Muscle of back (tissue), 13 donors: Measurements from ENCODE around the gene BEND4. TPM values are rescaled to one million over a fixed set of nuclear protein-coding genes. Genes with fewer than 3 reads are reported as not detected.
A peak's percentile ranks its signal among the peaks of the same experiment; 100 is the strongest.
"Not testable (repeated sequence)": the region's sequence is repeated elsewhere in the genome, so short reads cannot be mapped to it uniquely, and the experiment has no call there.

Source experiments
- DNase-seq, 3 donors: peaks; one replicate each; pipeline versions ENCODE4 v3.0.0 to v3.0.0-alpha.2; 2013
- long read RNA-seq, 9 donors: transcript quantifications; one replicate each; lab custom pipeline, GENCODE V29; 2026
- polyA plus RNA-seq, 10 donors: library from polyadenylated mRNA; unstranded; fragments of 120-200 nt; gene quantifications; one replicate each; pipeline ENCODE4 v1.2.1, GENCODE V29; 2013; ENCODE audit not compliant: insufficient read length in 10 of 10

The BEND4 gene
- polyA plus RNA-seq = under 1 TPM; 0.03 to 0.33 (median 0.19) TPM
- long read RNA-seq, donor 1 = 0 reads
- long read RNA-seq, donor 2 = 0 reads
- long read RNA-seq, donor 3 = 0 reads
- long read RNA-seq, donor 4 = 0 reads
- long read RNA-seq, donor 5 = 0 reads
- long read RNA-seq, donor 6 = 0 reads
- long read RNA-seq, donor 7 = 0 reads
- long read RNA-seq, donor 8 = 0 reads
- long read RNA-seq, donor 9 = 0 reads

DNA sequence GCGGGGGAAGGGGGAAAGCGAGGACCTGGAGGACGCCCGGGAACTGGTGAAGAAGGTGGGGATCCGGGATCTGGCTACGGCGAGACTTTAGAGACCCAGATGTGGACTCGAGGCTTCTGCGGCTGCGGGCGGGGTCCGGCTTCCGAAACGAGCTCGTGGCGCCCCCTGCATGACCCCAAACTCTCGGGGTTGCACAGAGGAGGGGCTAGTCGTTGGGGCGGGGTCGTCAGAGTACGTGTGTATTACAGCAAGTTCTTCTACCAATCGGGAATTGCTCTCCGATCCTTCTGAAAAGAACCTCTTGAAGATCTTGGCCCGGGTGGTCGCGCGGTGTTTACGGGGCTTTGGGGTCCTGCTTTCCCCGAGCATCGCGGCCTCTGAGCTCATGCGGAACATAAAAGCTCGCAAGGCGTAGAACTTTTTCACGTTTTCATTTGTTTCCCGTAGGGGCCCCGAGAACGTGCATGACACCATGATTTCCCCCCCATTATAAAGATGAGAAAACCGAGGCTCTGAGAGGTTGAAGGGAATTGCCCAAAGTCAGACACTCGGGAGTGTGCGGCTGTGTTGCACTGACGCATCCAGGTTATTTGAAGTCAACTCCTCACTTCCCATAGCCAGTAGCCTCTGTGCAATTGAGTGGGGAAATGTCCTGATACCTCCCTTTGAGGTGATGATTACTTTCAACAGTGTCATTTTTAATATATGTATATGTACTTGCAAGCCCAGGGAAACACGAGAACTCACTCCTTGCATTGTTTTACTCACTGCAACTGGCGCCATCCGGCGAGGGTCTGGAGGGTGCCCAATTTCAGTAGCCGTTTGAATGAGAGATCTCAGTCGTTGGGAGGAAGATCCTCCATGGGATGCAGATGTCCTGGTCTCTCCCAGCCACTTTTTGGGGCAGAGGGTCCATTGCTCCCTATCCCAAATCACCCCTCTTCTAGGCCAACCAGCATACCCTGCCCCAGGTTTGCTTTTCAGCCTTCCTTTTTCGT, at the start of gene BEND4:
TSS of gene BEND4 (minus strand) at position 149 of the 998 bp plus-strand sequence. CDS start 512 bp downstream, outside the sequence.
- peak in 1 of 3 donors; percentile 8 for DNase-seq

DNA sequence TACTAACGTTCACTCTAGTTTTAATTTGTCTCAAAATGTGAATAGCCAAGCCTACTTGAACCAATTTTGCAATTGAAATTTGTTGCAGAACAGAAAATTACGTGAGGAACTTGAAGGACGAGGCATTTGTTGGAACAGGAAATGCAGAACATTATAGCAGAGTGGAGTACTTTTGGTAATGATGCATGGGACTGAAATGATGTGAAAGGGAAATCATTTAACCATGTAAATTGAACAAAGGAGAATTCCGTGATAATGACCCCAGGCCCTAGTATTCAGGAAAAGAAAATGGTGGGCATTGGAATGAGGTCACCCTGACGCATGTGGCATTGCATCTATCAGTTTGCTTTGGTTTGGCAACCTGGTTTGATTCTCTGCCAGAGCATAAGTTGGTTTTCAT, 44.9 kb upstream of the BEND4 start:
- no peak for DNase-seq

DNA sequence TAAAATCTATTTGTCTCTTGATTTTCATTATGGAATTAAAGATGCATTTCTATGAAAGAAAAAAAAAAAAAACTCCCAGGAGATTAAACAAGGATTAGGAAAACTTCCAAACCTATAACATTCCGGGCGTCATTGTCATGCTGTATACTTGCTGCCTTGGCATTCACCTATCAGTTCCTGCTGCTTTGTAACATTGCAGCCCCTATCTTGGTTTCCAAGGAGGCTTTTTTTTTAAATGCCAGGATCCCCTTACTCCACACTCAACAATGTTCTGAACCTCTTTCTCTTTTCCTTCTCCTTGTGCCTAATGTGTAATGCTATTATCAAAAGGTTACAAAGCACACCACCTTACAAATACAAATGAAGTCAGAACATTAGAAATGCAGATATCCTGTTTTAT, 20.5 kb upstream of the BEND4 start:
- DNase-seq = no peak

DNA sequence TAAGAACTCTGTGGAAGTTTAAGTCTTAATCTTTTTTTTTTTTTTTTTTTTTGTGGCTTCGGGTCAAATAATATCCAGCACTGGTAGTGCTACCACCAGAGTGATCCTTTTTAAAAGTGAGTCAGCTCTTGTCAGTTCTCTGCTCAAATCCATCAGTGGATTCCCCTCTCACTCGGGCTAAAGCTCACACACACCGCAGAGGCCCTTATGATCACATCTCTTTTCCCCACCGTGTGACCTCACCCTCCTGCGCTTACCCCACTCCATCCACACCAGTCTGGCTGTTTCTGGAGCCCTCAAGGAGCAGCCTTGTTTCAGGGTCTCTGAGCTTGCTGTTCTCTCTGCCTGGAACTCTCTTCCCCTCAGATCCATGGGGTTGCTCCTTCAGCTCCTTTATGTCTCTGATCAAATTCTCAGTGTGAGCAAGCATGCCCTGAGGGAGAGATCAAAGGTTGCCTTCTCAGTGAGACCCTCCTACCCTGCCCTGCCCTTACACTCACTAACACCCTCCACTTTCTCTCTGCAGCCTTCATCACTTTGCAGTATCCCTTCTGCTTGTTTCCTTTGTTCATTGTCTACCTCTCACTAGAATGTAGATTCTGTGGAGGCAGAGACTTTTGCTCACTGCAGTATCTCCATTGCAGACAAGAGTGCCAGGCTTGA, 19.8 kb upstream of the BEND4 start:
- no peak for DNase-seq

DNA sequence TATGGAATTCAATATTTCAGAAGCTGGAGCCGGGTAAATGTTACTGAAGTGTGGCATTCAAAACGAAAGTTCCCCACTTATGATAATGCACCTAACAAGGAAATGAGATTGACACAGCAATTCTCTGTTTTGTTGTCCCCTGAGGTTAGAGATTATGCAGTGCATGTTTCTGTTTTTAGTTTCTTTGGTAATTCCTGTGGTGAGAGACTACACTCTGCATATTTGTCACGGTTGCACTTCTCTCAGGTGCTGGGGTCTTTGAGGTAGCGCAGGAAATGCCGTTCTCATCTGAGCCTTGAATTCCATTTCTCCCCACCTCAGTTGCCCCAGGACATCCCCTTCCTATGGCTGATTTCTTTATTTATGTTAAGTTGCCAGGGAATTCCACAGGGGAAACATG, 15.3 kb upstream of the BEND4 start:
- DNase-seq = no peak

DNA sequence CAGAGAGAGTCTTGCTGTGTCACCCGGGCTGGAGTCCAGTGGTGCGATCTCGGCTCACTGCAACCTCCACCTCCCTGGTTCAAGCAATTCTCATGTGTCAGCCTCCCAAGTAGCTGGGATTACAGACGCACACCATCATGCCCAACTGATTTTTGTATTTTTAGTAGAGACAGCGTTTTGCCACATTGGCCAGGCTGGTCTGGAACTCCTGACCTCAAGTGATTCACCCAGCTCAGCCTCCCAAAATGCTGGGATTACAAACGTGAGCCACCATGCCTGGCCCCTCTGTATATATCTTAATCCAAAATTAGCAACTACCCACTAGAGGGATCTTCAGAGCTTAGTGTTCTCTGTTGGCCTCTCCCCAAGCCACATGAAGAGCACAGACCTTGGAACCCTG, 13.7 kb upstream of the BEND4 start:
- DNase-seq = not testable (repeated sequence)

DNA sequence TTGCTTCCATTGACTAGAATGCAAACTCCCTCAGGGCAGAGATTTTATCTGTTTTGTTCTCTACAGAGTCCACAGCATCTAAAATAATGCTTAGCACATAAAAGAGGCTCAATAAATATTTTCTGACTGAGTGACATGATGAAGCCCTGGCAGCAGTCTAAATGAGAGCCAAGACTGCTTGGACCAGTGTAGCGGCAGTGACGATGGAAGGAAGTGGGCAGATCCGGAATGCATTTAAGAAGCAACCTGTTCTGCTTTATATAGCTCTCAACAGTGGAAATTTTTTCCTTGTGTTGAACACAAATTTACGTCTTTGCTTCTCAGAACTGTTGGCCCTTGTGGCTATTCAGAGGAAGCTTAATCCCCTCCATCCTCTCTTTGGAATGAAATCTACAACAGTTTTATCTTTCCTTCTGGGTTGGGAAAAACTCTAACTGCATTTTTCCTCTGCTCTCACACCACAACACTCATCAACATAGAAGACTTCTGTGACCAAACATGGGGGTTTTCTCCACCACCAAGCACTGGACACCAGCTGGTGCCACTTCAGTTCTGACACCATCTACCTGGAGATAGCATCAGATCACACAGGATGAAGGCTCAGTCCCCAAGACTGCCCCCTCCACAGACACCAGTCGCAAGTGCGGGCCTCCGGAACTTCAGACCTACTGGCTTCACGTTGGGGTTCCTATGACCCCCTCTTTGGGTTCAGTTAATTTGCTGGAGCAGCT, 7.0 kb upstream of the BEND4 start:
- no peak for DNase-seq

DNA sequence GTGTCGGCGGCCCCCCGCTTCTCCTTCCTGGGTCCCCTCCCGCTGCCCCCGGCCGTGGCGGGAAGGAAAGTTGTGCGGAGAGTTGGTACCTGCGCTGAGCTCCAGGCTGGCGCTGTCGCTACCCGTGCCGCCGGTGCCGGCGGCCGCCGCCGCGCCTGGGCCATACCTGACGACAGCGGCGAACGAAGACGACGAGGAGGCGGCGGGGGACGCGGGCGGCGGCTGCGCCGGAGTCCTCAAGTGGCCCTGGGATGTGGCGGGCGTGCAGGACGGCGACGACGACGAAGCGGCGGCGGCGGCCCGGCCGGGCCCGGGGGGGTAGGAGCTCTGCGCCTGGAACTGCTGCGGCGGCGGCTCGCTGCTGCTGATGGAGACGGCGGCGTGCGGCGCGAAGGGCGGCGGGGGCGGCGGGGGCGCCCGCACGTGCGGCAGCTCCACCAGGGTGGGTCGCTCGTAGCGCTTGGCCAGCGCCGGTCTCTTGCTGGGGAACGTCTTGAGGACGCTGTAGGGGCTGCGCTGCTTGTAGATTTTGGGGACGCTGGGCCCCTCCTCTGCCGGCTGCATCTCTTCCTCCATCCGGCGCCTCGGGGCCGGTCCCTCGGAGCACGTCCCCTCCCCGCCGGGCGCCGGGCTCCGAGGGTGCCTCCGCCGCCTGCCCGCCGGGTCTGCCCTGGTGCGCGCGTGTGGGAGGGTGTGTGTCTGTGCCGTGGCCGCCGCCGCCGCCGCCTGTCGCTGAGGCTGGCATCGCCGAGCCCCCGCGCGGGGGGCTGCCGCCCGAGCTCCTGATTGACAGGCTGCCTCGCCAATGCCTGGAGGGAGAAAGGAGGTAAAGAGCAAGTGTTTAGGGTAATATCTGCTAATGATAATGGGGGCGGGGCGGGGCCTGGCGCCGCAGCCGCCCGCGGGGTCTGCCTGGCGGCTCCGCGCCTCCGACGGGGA, 618 bp downstream of the BEND4 start:
- peak in 2 of 3 donors; percentile 16 to 53 for DNase-seq

DNA sequence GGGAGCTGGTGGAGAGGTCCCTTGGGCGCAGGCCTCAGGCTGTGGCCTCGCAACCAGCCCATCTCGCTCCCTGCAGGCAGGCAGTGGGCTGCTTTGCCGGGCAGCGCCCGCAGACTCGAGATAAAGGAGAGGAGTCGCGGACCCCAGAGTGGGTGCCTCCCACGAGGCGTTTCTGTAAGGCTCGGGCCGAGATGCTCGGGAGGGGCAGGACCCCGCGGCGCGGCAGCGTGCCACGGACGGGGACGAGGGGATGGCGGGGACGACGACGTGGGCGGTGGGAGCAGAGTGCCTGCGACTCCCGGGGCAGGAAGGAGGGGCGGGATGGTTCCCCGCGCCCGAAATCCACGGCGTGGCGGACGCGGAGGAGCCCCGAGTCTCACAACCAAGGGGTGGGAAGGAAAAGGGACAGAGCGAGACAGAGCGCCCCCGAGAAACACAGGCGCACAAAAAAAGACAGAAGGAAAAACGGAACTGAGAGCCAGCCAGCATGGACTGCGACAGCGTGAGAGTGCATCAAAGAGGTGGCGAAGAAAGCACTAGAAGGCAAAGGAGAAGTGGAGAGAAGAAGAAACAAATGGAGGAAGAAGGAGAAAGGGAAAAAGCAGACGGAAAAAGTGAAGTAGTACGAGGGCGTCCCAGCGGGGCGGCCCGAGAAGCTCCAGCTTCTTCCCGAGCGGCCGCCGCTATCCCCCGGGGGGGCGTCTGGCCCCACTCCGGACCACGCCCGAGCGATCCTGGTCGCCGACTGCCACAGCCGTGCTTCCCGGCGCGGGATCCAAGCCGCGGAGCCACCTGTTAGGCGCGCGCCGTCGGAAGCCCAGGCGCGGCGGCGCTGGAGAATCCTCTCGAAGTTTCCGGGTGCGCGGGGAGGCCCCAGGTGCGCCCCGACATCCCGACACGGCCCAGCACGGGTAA, 1.5 kb downstream of the BEND4 start:
- peak in 1 of 3 donors; percentile 23 for DNase-seq

DNA sequence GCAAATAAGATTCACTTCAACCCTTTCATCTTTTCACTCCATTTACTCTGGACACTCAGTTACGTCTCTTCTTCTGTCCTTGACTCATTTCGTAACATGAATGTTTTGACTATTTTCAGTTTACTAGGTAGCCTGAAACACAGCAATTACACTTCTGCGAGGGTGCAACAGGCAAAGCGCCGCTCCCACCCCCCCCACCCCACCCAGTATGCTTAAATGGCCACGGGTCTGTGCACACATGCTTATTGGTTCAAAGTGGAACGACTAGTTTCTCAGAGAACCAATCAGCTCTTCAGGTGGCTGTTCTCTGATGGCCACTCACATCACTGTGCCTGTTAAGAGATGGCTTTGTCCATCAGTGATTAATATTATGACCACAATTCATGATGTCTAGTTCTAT, 3.5 kb downstream of the BEND4 start:
- no peak for DNase-seq

DNA sequence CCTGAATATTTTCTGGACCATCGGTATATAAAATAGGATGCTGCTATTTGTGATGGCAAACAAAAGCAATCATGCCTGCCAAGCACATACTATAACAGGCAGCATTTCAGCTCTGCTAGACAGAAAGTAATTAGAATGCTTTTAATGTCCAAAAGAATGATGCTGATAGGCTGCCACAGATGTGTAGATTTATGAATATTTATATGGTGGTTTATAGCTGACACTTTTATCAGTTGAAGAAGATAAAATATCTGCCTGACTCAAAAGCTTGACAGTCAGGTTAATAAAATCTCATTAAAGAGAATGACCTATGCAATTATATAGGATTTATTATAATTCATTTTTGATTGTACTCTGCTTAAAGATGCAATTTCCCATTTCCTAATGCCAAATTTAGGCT, 4.0 kb downstream of the BEND4 start:
- no peak for DNase-seq

DNA sequence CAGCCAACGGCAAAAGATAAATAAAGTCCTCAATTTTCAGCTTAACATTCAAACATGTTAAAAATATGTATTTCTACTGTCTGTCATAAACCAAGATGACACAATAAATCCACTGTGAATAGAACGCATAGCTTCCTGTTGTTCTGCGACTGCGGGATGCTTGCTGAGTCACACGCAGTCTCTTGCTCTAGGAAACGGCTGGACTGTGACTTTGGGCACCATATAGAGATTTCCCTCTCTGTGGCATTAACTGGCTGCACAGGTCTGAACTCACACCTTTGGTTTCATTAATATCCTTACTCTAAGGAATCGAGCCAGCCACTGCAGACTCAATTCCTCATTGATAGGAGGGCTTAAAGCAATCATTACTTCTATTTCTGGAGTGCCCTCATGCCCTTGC, 8.4 kb downstream of the BEND4 start:
- DNase-seq = no peak

DNA sequence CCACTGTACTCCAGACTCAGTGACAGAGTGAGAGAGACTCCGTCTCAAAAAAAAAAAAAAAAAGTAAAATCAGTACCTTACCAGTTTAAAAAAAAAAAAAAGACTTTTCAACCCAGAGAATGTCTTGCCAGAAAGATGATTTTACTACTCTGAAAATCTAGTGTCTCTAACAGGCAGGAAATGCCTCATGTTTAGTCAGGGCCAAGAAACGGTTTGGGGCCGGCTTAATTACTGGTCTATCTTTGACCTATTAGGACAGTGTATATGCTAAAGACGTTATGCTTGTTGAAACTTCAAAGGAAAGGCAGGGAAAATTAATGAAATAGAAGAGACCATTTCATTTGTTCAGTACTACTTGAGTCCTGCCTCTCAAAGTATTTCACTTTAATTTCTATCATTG, 9.9 kb downstream of the BEND4 start:
- DNase-seq = no peak

DNA sequence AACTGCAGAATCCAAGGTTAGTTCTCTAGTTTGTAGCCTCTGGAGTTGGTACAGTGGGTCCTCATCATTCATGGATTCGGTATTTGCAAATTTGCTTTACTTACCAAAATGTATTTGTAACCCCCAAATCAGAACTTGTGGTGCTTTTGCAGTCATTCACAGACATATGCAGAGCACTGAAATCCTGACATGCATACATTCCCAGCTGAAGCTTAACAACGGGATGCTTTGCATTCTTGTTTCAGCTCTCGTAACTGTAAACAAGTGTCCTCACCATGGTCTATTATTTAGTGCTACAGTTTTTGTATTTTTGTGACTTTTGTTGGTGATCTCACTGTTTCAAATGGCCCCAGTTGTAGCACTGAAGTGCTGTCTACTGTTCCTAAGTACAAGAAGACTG, 16.1 kb downstream of the BEND4 start:
- no peak for DNase-seq

DNA sequence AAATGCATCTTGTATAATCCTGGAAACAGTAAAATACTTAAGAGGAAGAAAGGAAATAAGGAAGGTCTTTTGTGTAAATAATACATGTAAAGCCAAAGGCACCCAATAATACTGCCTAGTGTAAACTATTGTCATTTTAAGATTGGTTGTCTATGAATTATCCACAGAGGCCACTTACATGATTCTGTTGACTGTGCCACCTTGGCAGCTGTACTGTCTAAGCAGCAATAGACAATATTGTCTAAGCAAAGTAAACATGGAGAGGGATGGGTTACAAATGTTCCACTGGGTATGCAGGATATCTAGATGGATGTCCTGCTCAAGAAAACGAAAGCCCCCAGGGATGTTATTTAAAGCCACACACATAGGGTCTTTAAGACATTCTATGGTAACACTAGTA, 19.4 kb downstream of the BEND4 start:
- no peak for DNase-seq

DNA sequence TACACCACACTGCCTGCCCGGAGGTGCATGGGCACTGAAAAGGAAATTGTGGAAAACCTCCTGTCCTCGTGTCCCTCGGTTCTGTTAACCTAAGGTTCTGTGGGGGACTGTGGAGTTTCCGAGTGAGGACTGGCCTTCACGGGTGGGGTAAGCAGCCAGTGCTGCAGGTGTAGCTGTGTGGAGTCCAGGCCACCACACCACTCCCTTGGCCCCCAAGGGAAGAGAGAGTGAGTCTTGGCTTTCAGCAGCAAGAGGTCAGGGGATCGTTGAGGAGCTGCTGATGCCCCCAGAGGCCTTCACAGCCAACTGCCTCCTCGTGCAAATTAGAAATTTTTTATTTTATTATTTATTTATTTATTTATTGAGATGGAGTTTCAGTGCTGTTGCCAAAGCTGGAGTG, 20.4 kb downstream of the BEND4 start:
- DNase-seq = no peak

DNA sequence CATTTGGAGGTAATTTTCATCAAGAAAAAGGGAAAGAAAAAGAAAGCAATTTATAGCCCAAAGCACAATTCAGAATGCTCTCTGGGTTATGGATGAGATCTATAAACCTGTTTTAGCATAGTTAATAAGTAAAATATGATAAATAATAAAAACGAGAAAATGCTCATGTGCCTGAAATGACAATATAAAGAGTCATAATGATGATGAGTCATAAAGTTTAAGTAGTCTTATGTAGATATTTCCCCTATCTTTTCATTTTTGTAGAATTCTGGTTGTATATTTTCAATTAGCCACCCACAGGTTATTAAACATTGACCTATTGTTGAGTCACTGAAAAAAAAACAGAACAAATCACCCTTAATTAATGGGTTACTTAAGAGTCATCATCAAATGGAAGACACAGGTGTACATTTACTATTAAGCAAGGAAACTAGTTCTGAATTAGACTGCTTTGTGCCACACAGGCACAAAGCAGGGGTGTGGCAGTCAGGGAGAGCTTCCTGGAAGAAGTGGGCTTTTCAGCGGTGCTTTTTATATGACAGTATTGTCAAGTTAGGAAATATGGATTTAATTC, 29.3 kb downstream of the BEND4 start:
- DNase-seq = no peak

DNA sequence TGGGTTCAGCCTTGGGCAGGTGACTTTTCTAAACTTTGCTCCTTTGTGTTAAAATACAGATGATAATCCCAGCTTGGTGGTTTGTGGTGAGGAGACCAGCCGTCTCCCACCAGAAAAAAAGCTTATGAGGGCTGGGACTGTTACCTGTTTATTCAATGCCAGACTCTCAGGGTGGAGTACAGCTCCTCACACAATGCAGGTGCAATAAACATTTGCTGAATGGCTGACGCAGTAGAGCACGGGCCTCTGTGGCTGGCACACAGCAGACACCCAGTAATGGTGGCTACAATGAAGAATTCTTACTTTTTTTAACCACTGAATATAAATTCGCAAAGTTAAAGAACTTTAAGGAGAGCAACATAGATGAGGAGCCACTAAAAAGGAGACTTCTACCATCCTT, 30.2 kb downstream of the BEND4 start:
- no peak for DNase-seq

DNA sequence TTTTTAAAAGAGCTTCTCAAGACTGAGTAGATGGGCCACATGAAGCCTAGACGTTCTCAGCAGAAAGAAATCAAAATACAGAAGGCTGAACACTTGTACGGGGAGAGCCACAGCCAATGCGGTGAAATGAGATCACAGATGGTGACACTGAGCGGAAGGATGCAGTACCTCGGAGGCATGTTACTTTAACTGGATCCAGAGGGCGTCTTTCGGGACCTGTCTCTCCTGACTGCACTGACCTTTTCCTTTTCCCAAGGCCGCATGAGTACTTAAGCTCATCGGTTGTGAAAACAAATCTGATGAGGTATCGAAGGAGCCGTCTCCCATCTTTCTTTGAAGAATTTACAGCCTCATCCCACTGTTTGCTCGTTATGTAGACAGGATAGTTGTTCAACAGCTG, 32.6 kb downstream of the BEND4 start:
- no peak for DNase-seq
